ENCODE data around the gene COL4A1.

Gene COL4A1

GRCh38 chr13:110225003-110225402 is 82.0 kb downstream of the COL4A1 start:
- TF ChIP-seq CTCF (IDR thresholded peaks at IDR 0.05; ENCODE audit: low read depth, low read length), result no peak
- DNase-seq (ENCODE audit: extremely low read depth, low read depth), result no peak

- TF ChIP-seq CTCF (IDR thresholded peaks at IDR 0.05; ENCODE audit: low read depth, low read length), result no peak
Observed at GRCh38 chr13:110224519-110224918, 82.4 kb downstream of the COL4A1 start.

GRCh38 chr13:110221406-110222117 is 85.4 kb downstream of the COL4A1 start:
- no peak for TF ChIP-seq CTCF (IDR thresholded peaks at IDR 0.05; ENCODE audit: low read depth, low read length)
- DNase-seq (ENCODE audit: extremely low read depth, low read depth), result no peak

More at GRCh38 chr13:110224519-110224918, 82.4 kb downstream of the COL4A1 start:
- DNase-seq (ENCODE audit: extremely low read depth, low read depth), result no peak

- TF ChIP-seq CTCF (IDR thresholded peaks at IDR 0.05; ENCODE audit: low read depth, low read length), result no peak
- DNase-seq (ENCODE audit: extremely low read depth, low read depth), result no peak
Observed at GRCh38 chr13:110220471-110220870, 86.5 kb downstream of the COL4A1 start.

- DNase-seq (ENCODE audit: extremely low read depth, low read depth), result no peak
- no peak for TF ChIP-seq CTCF (IDR thresholded peaks at IDR 0.05; ENCODE audit: low read depth, low read length)
Observed at GRCh38 chr13:110218581-110219201, 88.3 kb downstream of the COL4A1 start.

- no peak for TF ChIP-seq CTCF (IDR thresholded peaks at IDR 0.05; ENCODE audit: low read depth, low read length)
Observed at GRCh38 chr13:110217811-110218210, 89.1 kb downstream of the COL4A1 start.

GRCh38 chr13:110217085-110217484 is 89.9 kb downstream of the COL4A1 start:
- no peak for TF ChIP-seq CTCF (IDR thresholded peaks at IDR 0.05; ENCODE audit: low read depth, low read length)
- no peak for DNase-seq (ENCODE audit: extremely low read depth, low read depth)

More at GRCh38 chr13:110217811-110218210, 89.1 kb downstream of the COL4A1 start:
- DNase-seq (ENCODE audit: extremely low read depth, low read depth), result no peak
